HEK293T (cell line): Measurements from ENCODE around the gene TCF7L2.

ENCODE experiments used
- BHLHE40 ChIP-seq: fragments of 450-650 bp; IDR thresholded peaks from 2 replicates; pipeline ENCODE4 v1.6.1; 2016; ENCODE audit warnings: mild to moderate bottlenecking, moderate library complexity, borderline replicate concordance
- ELF4 ChIP-seq: fragments of 450-650 bp; IDR thresholded peaks from 2 replicates; pipeline ENCODE4 v1.6.1; 2017; ENCODE audit warnings: antibody characterized with exemption
- FOXM1 ChIP-seq: fragments of 450-650 bp; IDR thresholded peaks from 2 replicates; pipeline ENCODE4 v1.6.1; 2017; ENCODE audit warnings: mild to moderate bottlenecking, borderline replicate concordance
- HDGF ChIP-seq: fragments of 450-650 bp; IDR thresholded peaks from 2 replicates; pipeline ENCODE4 v1.6.1; 2017; ENCODE audit warnings: antibody characterized with exemption, borderline replicate concordance
- L3MBTL2 ChIP-seq: fragments of 450-650 bp; conservative IDR thresholded peaks from 2 replicates; pipeline ENCODE4 v1.6.1; 2016; ENCODE audit warnings: mild to moderate bottlenecking
- LEF1 ChIP-seq: fragments of 450-650 bp; IDR thresholded peaks from 2 replicates; pipeline ENCODE4 v1.6.1; 2017; ENCODE audit warnings: mild to moderate bottlenecking, borderline replicate concordance
- SP1 ChIP-seq: fragments of 450-650 bp; IDR thresholded peaks from 2 replicates; pipeline ENCODE4 v1.6.1; 2017
- SUZ12 ChIP-seq: fragments of 450-650 bp; IDR thresholded peaks from 2 replicates; pipeline ENCODE4 v1.6.1; 2016; ENCODE audit warnings: mild to moderate bottlenecking
- TARDBP ChIP-seq: fragments of 450-650 bp; IDR thresholded peaks from 2 replicates; pipeline ENCODE4 v1.6.1; 2016
- ZNF384 ChIP-seq: fragments of 450-650 bp; IDR thresholded peaks from 2 replicates; pipeline ENCODE4 v1.6.1; 2016

DNA sequence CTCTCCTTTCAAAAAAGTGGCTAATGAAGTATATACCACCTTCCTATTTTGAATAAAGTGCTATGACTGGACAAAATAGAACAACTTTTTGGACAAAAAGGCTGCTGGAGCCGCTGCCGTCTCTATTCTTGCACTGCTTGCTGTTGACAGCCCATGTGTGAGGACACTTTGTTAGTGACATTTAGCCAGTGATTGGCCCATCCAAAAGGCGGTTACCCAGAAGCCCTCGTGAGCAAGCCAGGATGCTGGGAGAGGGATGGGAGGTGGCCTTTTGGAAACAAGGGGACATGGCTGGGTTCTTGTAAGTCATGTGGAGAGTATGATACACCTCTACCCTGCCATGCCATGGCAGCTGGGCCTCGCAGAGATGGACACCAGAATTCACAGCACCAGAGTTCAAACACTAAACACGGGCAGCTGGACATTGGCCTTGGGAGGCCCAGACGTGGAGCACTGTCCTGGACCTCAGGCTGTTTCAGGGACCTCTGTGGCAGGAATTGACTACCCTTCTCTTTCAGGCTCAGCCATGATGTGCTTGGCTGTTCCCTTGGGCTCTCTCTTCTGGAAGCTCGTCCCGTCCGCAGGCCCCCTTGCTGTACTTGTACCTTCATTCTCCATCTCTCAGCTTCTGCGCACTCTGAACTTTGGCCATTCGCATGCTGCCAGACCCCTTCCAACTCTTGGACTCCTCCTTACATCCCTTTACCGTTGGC, 118.3 kb downstream of the TCF7L2 start:
- no peak for TF ChIP-seq ELF4
- no peak for TF ChIP-seq SUZ12
- no peak for TF ChIP-seq LEF1
- no peak for TF ChIP-seq TARDBP
- TF ChIP-seq SP1 = no peak
- TF ChIP-seq L3MBTL2 = no peak
- no peak for TF ChIP-seq ZNF384
- no peak for TF ChIP-seq FOXM1
- TF ChIP-seq BHLHE40 = no peak
- TF ChIP-seq HDGF = no peak
